HEK293 (cell line): ENCODE results near the gene KCNS1.

Source experiments
- CTCF ChIA-PET: fragments of 350-600 bp; formaldehyde crosslinking; extraction: SDS; loops from one replicate; lab custom pipeline; 2021; ENCODE audit warnings: antibody characterized with exemption; lab: Yijun Ruan, JAX
- POLR2A ChIA-PET: fragments of 300-600 bp; formaldehyde crosslinking; extraction: SDS; loops from one replicate; lab custom pipeline; 2020; ENCODE audit warnings: antibody characterized with exemption, inconsistent platforms; lab: Yijun Ruan, JAX
- H3K27ac ChIP-seq: fragments of 200-500 bp; sonication (Bioruptor generic); 2 replicates; pipeline ENCODE4 v1.5.1; 2014; ENCODE audit warnings: low read depth, low read length, control low read depth, inconsistent platforms; ENCODE audit errors: extremely low read depth
- H3K36me3 ChIP-seq, 2 experiments: fragments of 200-500 bp in 1 of 2; sonication (Bioruptor generic) in 1 of 2; 1 replicate in 1 of 2; 2 replicates in 1 of 2; pipeline ENCODE4 v1.5.1; 2014 to 2017; ENCODE audit warnings: inconsistent platforms in 2 of 2, low read length in 2 of 2; ENCODE audit not compliant: control insufficient read depth in 2 of 2, insufficient read depth in 1 of 2
- H3K4me1 ChIP-seq: fragments of 200-500 bp; sonication (Bioruptor generic); 2 replicates; pipeline ENCODE4 v1.5.1; 2014; ENCODE audit warnings: mild to moderate bottlenecking, low read length, inconsistent platforms; ENCODE audit not compliant: control insufficient read depth, insufficient read depth
- H3K4me3 ChIP-seq: 2 replicates; pipeline ENCODE4 v1.5.1; 2011; ENCODE audit warnings: low read depth, mild to moderate bottlenecking, control low read depth, low read length, moderate library complexity
- H3K9me3 ChIP-seq: fragments of 200-500 bp; sonication (Bioruptor generic); 2 replicates; pipeline ENCODE4 v1.5.1; 2014; ENCODE audit warnings: low read depth, low read length, inconsistent platforms; ENCODE audit not compliant: control insufficient read depth, insufficient read depth
- GLI4 ChIP-seq: fragments of 450-650 bp; formaldehyde crosslinking; IDR thresholded peaks from 2 replicates; pipeline ENCODE4 v1.5.1; 2016; ENCODE audit warnings: missing biosample characterization, missing genetic modification characterization
- GLIS2 ChIP-seq: fragments of 450-650 bp; formaldehyde crosslinking; IDR thresholded peaks from 2 replicates; pipeline ENCODE4 v1.5.1; 2016; ENCODE audit warnings: missing biosample characterization, missing genetic modification characterization
- HIC1 ChIP-seq: fragments of 450-650 bp; formaldehyde crosslinking; IDR thresholded peaks from 2 replicates; pipeline ENCODE4 v1.5.1; 2016; ENCODE audit warnings: missing biosample characterization, missing genetic modification characterization
- KLF8 ChIP-seq: fragments of 450-650 bp; formaldehyde crosslinking; IDR thresholded peaks from 2 replicates; pipeline ENCODE4 v1.5.1; 2016; ENCODE audit warnings: missing biosample characterization, missing genetic modification characterization
- MZF1 ChIP-seq: fragments of 450-650 bp; formaldehyde crosslinking; IDR thresholded peaks from 2 replicates; pipeline ENCODE4 v1.5.1; 2017; ENCODE audit warnings: missing biosample characterization, missing genetic modification characterization, borderline replicate concordance
- SETDB1 ChIP-seq: IDR thresholded peaks from one replicate; pipeline ENCODE4 v1.6.1; 2017; ENCODE audit warnings: mild to moderate bottlenecking, low read length, moderate library complexity, mixed read lengths; ENCODE audit not compliant: insufficient read length
- ZBTB49 ChIP-seq: fragments of 450-650 bp; formaldehyde crosslinking; IDR thresholded peaks from 2 replicates; pipeline ENCODE4 v1.5.1; 2016; ENCODE audit warnings: missing biosample characterization, missing genetic modification characterization, low read depth
- ZFP3 ChIP-seq: fragments of 450-650 bp; formaldehyde crosslinking; IDR thresholded peaks from 2 replicates; pipeline ENCODE4 v1.5.1; 2016; ENCODE audit warnings: low read depth, missing biosample characterization, missing genetic modification characterization
- ZFP69B ChIP-seq: fragments of 450-650 bp; formaldehyde crosslinking; IDR thresholded peaks from 2 replicates; pipeline ENCODE4 v1.5.1; 2016; ENCODE audit warnings: missing biosample characterization, missing genetic modification characterization
- ZNF112 ChIP-seq: fragments of 450-650 bp; formaldehyde crosslinking; IDR thresholded peaks from 2 replicates; pipeline ENCODE4 v1.5.0; 2017; ENCODE audit warnings: missing biosample characterization, missing genetic modification characterization
- ZNF114 ChIP-seq: fragments of 450-650 bp; formaldehyde crosslinking; IDR thresholded peaks from 2 replicates; pipeline ENCODE4 v1.5.0; 2017; ENCODE audit warnings: missing biosample characterization, missing genetic modification characterization
- ZNF18 ChIP-seq: fragments of 450-650 bp; formaldehyde crosslinking; IDR thresholded peaks from 2 replicates; pipeline ENCODE4 v1.5.1; 2016; ENCODE audit warnings: missing biosample characterization, missing genetic modification characterization
- ZNF221 ChIP-seq: fragments of 450-650 bp; formaldehyde crosslinking; IDR thresholded peaks from 2 replicates; pipeline ENCODE4 v1.5.1; 2017; ENCODE audit warnings: missing biosample characterization, missing genetic modification characterization, borderline replicate concordance
- ZNF24 ChIP-seq: fragments of 450-650 bp; formaldehyde crosslinking; IDR thresholded peaks from 2 replicates; pipeline ENCODE4 v1.5.1; 2016; ENCODE audit warnings: missing biosample characterization, missing genetic modification characterization
- ZNF416 ChIP-seq: fragments of 450-650 bp; formaldehyde crosslinking; IDR thresholded peaks from 2 replicates; pipeline ENCODE4 v1.5.1; 2016; ENCODE audit warnings: missing biosample characterization, missing genetic modification characterization
- ZNF530 ChIP-seq: fragments of 450-650 bp; formaldehyde crosslinking; IDR thresholded peaks from 2 replicates; pipeline ENCODE4 v1.5.1; 2016; ENCODE audit warnings: low read depth, missing biosample characterization, missing genetic modification characterization
- ZNF555 ChIP-seq: fragments of 450-650 bp; formaldehyde crosslinking; conservative IDR thresholded peaks from 2 replicates; pipeline ENCODE4 v1.5.1; 2017; ENCODE audit warnings: missing biosample characterization, mild to moderate bottlenecking, missing genetic modification characterization, inconsistent platforms
- ZNF654 ChIP-seq: fragments of 450-650 bp; formaldehyde crosslinking; IDR thresholded peaks from 2 replicates; pipeline ENCODE4 v1.5.1; 2016; ENCODE audit warnings: low read depth, missing biosample characterization, missing genetic modification characterization
- TF ChIP-seq, protein P1 (sequence below): fragments of 450-650 bp; formaldehyde crosslinking; IDR thresholded peaks from 2 replicates; pipeline ENCODE4 v1.5.1; 2017; ENCODE audit warnings: missing biosample characterization, mild to moderate bottlenecking, missing genetic modification characterization, moderate library complexity
- TF ChIP-seq, protein P2 (sequence below): fragments of 450-650 bp; formaldehyde crosslinking; IDR thresholded peaks from 2 replicates; pipeline ENCODE4 v1.5.1; 2016; ENCODE audit warnings: missing biosample characterization, missing genetic modification characterization

The KCNS1 gene

GRCh38 chr20:45115386-45115774 lies 14.5 kb upstream of the KCNS1 start:
- H3K4me1 ChIP-seq, result no peaks in the 10 kb centered on the region
- H3K9me3 ChIP-seq, result no peaks in the 10 kb centered on the region
- no peak overlapping the region for H3K27ac ChIP-seq
- TF ChIP-seq ZNF24 (tag by site-specific recombination) (no peak), ZNF555 (no peak), SETDB1 (no peak), MZF1 (tag by site-specific recombination) (no peak), ZNF112 (tag by site-specific recombination) (no peak), ZNF654 (tag by site-specific recombination) (no peak), ZNF416 (tag by site-specific recombination) (no peak), ZFP3 (tag by site-specific recombination) (no peak), ZNF530 (tag by site-specific recombination) (no peak), ZFP69B (no peak), GLI4 (tag by site-specific recombination) (no peak), ZBTB49 (no peak), GLIS2 (tag by site-specific recombination) (no peak), ZNF221 (tag by site-specific recombination) (no peak), ZNF114 (tag by site-specific recombination) (no peak), ZNF18 (no peak), HIC1 (no peak), KLF8 (tag by site-specific recombination) (no peak)
- TF ChIP-seq, protein P1, sequence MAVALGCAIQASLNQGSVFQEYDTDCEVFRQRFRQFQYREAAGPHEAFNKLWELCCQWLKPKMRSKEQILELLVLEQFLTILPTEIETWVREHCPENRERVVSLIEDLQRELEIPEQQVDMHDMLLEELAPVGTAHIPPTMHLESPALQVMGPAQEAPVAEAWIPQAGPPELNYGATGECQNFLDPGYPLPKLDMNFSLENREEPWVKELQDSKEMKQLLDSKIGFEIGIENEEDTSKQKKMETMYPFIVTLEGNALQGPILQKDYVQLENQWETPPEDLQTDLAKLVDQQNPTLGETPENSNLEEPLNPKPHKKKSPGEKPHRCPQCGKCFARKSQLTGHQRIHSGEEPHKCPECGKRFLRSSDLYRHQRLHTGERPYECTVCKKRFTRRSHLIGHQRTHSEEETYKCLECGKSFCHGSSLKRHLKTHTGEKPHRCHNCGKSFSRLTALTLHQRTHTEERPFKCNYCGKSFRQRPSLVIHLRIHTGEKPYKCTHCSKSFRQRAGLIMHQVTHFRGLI (tag by site-specific recombination), result no peak
- TF ChIP-seq, protein P2, sequence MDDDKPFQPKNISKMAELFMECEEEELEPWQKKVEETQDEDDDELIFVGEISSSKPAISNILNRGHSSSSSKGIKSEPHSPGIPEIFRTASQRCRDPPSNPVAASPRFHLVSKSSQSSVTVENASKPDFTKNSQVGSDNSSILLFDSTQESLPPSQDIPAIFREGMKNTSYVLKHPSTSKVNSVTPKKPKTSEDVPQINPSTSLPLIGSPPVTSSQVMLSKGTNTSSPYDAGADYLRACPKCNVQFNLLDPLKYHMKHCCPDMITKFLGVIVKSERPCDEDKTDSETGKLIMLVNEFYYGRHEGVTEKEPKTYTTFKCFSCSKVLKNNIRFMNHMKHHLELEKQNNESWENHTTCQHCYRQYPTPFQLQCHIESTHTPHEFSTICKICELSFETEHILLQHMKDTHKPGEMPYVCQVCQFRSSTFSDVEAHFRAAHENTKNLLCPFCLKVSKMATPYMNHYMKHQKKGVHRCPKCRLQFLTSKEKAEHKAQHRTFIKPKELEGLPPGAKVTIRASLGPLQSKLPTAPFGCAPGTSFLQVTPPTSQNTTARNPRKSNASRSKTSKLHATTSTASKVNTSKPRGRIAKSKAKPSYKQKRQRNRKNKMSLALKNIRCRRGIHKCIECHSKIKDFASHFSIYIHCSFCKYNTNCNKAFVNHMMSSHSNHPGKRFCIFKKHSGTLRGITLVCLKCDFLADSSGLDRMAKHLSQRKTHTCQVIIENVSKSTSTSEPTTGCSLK (tag by site-specific recombination), result no peak
- H3K4me3 ChIP-seq, result no peak overlapping the region
- ChIA-PET POLR2A (no interaction called here), CTCF (interaction anchor here (1.0 to 1.4 kb wide), 2 partner anchors 20 to 179 kb away, joined by 3 to 4 read pairs; no protein-coding TSS in a partner anchor)
- no peaks in the 10 kb centered on the region for H3K36me3 ChIP-seq
